ENCODE results near the gene NRG2. TPM values are rescaled to one million over a fixed set of nuclear protein-coding genes. Genes with fewer than 3 reads are reported as not detected.

Gene NRG2
- total and polyA plus RNA-seq, 2 experiments from 2014 or later, result 0.37 to 1.3 TPM

GRCh38 chr5:140035881-140036280, 7.2 kb downstream of the NRG2 start:
- H3K27me3 Mint-ChIP-seq (ENCODE audit: insufficient read depth, low read depth, poor library complexity), result peaks cover 29% of the 10 kb centered on the region
- H3K4me1 ChIP-seq (ENCODE audit: insufficient read depth), result peaks cover 9% of the 10 kb centered on the region
- no peaks in the 10 kb centered on the region for H3K36me3 ChIP-seq (ENCODE audit: insufficient read depth)
- H3K27ac Mint-ChIP-seq, result no peak overlapping the region
- H3K9me3 Mint-ChIP-seq, result peaks cover 4% of the 10 kb centered on the region; the same call in 1 of the 3 replicates
- peaks cover 55% of the 10 kb centered on the region for H3K27me3 ChIP-seq (ENCODE audit: insufficient read depth)
- TF ChIP-seq NANOG (IDR thresholded peaks at IDR 0.05; ENCODE audit: borderline replicate concordance) (no peak), CREB1 (CRISPR knock-in tag; IDR thresholded peaks at IDR 0.05; ENCODE audit: low read depth) (no peak), EZH2phosphoT487 (IDR thresholded peaks at IDR 0.05; ENCODE audit: unreplicated experiment) (no peak), CTCF (conservative IDR thresholded peaks at IDR 0.05; ENCODE audit: low read depth in 2 of 2) (no peak), ETS1 (IDR thresholded peaks at IDR 0.05) (no peak), EZH2 (IDR thresholded peaks at IDR 0.05; ENCODE audit: low read depth, unreplicated experiment) (no peak), STAT1 (IDR thresholded peaks at IDR 0.05; ENCODE audit: unreplicated experiment) (no peak), ZNF331 (CRISPR knock-in tag; IDR thresholded peaks at IDR 0.05; ENCODE audit: low read depth) (no peak), POLR2AphosphoS5 (IDR thresholded peaks at IDR 0.05; ENCODE audit: low read depth) (no peak)
- TF ChIP-seq, protein P1, sequence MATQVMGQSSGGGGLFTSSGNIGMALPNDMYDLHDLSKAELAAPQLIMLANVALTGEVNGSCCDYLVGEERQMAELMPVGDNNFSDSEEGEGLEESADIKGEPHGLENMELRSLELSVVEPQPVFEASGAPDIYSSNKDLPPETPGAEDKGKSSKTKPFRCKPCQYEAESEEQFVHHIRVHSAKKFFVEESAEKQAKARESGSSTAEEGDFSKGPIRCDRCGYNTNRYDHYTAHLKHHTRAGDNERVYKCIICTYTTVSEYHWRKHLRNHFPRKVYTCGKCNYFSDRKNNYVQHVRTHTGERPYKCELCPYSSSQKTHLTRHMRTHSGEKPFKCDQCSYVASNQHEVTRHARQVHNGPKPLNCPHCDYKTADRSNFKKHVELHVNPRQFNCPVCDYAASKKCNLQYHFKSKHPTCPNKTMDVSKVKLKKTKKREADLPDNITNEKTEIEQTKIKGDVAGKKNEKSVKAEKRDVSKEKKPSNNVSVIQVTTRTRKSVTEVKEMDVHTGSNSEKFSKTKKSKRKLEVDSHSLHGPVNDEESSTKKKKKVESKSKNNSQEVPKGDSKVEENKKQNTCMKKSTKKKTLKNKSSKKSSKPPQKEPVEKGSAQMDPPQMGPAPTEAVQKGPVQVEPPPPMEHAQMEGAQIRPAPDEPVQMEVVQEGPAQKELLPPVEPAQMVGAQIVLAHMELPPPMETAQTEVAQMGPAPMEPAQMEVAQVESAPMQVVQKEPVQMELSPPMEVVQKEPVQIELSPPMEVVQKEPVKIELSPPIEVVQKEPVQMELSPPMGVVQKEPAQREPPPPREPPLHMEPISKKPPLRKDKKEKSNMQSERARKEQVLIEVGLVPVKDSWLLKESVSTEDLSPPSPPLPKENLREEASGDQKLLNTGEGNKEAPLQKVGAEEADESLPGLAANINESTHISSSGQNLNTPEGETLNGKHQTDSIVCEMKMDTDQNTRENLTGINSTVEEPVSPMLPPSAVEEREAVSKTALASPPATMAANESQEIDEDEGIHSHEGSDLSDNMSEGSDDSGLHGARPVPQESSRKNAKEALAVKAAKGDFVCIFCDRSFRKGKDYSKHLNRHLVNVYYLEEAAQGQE (IDR thresholded peaks at IDR 0.05; ENCODE audit: unreplicated experiment), result no peak
- TF ChIP-seq, protein P2, sequence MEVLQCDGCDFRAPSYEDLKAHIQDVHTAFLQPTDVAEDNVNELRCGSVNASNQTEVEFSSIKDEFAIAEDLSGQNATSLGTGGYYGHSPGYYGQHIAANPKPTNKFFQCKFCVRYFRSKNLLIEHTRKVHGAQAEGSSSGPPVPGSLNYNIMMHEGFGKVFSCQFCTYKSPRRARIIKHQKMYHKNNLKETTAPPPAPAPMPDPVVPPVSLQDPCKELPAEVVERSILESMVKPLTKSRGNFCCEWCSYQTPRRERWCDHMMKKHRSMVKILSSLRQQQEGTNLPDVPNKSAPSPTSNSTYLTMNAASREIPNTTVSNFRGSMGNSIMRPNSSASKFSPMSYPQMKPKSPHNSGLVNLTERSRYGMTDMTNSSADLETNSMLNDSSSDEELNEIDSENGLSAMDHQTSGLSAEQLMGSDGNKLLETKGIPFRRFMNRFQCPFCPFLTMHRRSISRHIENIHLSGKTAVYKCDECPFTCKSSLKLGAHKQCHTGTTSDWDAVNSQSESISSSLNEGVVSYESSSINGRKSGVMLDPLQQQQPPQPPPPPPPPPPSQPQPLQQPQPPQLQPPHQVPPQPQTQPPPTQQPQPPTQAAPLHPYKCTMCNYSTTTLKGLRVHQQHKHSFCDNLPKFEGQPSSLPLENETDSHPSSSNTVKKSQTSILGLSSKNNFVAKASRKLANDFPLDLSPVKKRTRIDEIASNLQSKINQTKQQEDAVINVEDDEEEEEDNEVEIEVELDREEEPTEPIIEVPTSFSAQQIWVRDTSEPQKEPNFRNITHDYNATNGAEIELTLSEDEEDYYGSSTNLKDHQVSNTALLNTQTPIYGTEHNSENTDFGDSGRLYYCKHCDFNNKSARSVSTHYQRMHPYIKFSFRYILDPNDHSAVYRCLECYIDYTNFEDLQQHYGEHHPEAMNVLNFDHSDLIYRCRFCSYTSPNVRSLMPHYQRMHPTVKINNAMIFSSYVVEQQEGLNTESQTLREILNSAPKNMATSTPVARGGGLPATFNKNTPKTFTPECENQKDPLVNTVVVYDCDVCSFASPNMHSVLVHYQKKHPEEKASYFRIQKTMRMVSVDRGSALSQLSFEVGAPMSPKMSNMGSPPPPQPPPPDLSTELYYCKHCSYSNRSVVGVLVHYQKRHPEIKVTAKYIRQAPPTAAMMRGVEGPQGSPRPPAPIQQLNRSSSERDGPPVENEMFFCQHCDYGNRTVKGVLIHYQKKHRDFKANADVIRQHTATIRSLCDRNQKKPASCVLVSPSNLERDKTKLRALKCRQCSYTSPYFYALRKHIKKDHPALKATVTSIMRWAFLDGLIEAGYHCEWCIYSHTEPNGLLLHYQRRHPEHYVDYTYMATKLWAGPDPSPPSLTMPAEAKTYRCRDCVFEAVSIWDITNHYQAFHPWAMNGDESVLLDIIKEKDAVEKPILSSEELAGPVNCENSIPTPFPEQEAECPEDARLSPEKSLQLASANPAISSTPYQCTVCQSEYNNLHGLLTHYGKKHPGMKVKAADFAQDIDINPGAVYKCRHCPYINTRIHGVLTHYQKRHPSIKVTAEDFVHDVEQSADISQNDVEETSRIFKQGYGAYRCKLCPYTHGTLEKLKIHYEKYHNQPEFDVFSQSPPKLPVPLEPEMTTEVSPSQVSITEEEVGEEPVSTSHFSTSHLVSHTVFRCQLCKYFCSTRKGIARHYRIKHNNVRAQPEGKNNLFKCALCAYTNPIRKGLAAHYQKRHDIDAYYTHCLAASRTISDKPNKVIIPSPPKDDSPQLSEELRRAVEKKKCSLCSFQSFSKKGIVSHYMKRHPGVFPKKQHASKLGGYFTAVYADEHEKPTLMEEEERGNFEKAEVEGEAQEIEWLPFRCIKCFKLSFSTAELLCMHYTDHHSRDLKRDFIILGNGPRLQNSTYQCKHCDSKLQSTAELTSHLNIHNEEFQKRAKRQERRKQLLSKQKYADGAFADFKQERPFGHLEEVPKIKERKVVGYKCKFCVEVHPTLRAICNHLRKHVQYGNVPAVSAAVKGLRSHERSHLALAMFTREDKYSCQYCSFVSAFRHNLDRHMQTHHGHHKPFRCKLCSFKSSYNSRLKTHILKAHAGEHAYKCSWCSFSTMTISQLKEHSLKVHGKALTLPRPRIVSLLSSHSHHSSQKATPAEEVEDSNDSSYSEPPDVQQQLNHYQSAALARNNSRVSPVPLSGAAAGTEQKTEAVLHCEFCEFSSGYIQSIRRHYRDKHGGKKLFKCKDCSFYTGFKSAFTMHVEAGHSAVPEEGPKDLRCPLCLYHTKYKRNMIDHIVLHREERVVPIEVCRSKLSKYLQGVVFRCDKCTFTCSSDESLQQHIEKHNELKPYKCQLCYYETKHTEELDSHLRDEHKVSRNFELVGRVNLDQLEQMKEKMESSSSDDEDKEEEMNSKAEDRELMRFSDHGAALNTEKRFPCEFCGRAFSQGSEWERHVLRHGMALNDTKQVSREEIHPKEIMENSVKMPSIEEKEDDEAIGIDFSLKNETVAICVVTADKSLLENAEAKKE (CRISPR knock-in tag; IDR thresholded peaks at IDR 0.05), result no peak
- H3K36me3 Mint-ChIP-seq (ENCODE audit: low read depth), result no peaks in the 10 kb centered on the region
- no peak for DNase-seq (ENCODE audit: low spot score)
- H3F3A ChIP-seq (replicated peaks; ENCODE audit: low read depth), result no peaks in the 10 kb centered on the region
- H4K20me1 ChIP-seq (replicated peaks; ENCODE audit: insufficient read depth), result peaks cover 4% of the 10 kb centered on the region; the same call in 1 of the 2 replicates
- no peak overlapping the region for H3K4me3 ChIP-seq
- H3K4me2 ChIP-seq, result no peak overlapping the region
- no peak overlapping the region for H2AFZ ChIP-seq
- no peaks in the 10 kb centered on the region for H3K9me2 ChIP-seq (ENCODE audit: insufficient read depth)
- peaks cover 2% of the 10 kb centered on the region for H3K4me1 Mint-ChIP-seq
- H3K79me2 ChIP-seq (replicated peaks; ENCODE audit: insufficient read depth), result no peaks in the 10 kb centered on the region
- ATAC-seq, result no peak
- no peak overlapping the region for H3K27ac ChIP-seq (ENCODE audit: low read depth)
- no peak overlapping the region for H3K4me3 Mint-ChIP-seq

Measured in GM23338 (cell line).